ENCODE data around the gene DYNLL2. TPM values are rescaled to one million over a fixed set of nuclear protein-coding genes. Genes with fewer than 3 reads are reported as not detected.
"Not testable (repeated sequence)": the region's sequence is repeated elsewhere in the genome, so short reads cannot be mapped to it uniquely, and the experiment has no call there.

The DYNLL2 gene
- 28.3 TPM for total RNA-seq

DNA sequence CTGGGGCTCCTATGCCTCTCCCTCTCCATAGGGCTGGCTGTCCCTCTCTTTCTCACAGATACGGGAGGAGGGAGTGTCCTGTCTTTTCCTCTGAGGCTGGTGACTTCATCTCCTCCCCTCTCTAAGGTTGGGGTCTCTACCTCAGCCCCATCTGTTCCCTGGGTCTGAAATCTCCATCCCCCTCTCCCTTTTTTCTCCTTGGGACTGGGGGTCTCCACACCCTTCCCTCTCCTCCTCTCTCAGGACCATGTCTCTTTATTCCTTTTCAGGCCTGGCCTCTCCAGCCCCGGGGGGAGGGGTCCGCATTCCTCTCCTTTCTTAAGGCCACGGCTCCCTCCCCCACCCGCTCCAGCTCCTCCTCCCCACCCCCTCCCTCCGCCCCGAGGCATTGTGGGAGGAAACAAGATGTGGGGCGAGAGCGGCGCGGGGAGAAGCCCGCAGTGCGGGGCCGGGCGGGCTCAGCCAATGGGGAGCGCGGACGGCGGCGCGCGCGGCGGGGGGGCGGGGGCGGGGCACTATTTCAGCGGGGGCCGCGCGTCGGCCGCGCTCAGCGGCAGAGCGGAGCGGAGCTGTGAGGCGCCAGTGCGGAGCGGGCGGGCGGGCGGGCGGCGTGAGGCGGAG lies at the start of gene DYNLL2:
TSS of gene DYNLL2 (plus strand) at position 550 of the 621 bp plus-strand sequence. CDS start 3,672 bp downstream, outside the sequence.
- intact Hi-C loops (cut with DNase I), result loop anchor here (10.0 kb wide), 2 partner anchors 58 to 218 kb away; no protein-coding TSS in a partner anchor

DNA sequence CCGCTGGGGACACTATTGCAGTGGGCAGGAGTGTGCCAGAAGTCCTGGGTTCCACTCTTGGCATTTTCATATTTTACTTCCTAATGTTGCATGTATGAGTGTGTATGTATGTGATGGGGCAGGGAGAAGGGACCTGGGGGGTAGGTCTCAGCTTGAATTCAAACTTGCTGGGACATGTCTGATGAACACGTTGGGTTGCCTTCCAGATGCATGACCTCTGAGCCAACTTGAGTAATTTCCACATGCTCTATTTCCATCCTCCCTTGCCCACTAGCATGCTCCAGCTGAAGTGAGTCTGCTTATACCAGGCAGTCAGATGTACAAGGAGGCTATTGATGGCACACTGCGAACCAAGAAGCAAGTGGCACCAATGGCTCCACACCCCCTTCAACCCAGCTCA lies 43.2 kb upstream of the DYNLL2 start:
- intact Hi-C loops (cut with DNase I), result no loop called here
- ATAC-seq, result no peak
- DNase-seq (ENCODE audit: low spot score), result no peak

More for the DNA sequence above, at the start of gene DYNLL2:
- DNase-seq (ENCODE audit: low spot score) (peak; percentile 94), ATAC-seq (peak; percentile 98)

DNA sequence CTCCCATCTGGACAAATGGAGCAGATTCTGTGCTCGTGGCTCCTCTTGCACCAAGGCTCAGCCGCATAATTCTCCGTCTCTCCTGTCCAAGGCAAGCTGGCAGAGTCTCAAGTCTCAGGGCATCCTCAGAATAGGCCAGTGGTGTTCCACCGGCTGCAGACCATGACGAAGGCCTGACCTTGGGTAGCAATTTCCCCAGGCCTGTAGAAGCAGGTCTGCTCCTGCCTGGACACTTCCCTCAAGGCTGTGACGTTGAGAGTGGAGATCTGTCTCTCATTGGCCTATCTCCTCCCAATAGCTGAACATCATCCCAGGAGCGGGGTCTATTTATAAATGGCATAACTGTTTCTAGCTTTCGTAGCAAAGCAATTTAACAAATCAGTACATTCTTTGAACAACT lies 42.8 kb upstream of the DYNLL2 start:
- intact Hi-C loops (cut with DNase I), result no loop called here
- no peak for ATAC-seq

DNA sequence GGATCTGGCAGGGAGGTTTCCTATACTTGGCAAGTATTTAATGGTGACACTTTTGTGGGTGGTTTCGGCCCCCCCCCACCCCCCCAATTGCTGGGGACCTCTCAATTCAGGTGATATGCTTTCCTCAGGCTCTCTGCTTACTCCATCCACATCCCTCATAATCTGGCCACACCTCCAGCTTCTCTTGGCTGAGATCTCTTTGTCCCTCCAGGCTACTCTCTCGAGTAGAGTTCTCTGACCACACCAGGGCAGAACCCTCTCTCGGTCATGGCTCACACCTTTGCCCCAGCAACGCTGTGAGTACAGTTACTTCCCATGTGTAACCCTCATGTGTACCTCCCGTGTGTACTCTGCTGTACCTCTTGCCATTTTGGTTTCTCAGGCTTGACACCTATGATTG lies 42.1 kb upstream of the DYNLL2 start:
- intact Hi-C loops (cut with DNase I), result no loop called here
- ATAC-seq (no peak), DNase-seq (ENCODE audit: low spot score) (no peak)

More for the DNA sequence above, 42.8 kb upstream of the DYNLL2 start:
- DNase-seq (ENCODE audit: low spot score), result no peak

DNA sequence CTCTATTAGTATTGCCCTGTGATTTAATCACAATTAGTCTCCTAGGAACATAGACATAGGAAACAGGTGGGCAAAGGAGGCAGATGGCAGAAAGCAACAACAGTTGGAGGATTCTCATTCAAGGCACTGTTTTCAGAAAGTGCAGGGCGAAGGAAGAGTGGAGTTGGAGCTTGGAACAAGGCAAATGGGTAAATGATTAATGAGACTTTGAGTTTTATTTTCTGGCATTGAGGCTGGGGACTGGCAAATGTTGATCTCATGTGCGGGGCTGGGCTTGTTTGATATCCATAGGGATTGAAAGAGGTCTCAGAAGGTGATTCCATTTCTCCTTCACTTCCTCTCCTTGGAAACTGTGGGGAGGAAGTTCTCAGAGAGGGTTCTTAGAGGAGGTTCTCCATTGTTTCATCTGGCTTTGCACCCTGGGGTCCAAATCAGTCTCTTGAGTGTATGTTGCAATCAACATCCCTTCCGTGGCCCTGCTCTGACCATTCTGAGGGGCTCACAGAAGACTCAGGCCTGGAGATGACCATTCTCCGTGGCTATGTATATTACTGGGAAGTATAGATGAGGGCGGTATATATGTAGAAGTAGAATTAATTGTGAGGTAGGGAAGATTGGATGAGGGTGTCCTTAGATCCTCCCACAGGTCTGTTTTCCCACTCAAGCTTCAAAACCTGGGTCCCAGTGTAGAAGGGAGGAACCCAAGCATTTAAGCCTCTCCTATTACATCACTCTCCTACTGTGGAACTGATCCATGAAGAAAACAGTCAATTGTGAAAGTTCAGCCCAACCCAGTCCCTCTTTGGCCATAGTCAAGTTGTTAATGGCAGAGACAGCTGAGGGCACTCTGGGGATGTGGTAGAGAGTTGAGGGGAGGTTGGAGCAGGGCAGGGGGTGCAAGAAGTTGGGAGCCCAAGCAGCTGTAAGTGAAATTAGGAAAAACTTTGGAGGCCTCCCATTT lies 39.7 kb upstream of the DYNLL2 start:
- intact Hi-C loops (cut with DNase I), result no loop called here
- DNase-seq (ENCODE audit: low spot score), result no peak
- ATAC-seq, result no peak

DNA sequence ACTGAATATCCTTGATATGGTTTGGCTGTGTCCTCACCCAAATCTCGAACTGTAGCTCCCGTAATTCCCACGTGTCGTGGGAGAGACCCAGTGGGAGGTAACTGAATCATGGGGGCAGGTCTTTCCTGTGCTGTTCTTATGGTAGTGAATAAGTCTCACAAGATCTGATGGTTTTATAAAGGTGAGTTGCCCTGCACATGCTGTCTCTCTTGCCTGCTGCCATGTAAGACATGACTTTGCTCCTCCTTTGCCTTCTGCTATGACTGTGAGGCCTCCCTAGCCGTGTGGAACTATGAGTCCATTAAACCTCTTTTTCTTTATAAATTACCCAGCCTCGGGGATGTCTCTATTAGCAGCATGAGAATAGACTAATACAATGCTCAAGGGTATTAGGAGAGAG lies 39.0 kb upstream of the DYNLL2 start:
- DNase-seq (ENCODE audit: low spot score); intact Hi-C loops (cut with DNase I); ATAC-seq: not testable (repeated sequence)

DNA sequence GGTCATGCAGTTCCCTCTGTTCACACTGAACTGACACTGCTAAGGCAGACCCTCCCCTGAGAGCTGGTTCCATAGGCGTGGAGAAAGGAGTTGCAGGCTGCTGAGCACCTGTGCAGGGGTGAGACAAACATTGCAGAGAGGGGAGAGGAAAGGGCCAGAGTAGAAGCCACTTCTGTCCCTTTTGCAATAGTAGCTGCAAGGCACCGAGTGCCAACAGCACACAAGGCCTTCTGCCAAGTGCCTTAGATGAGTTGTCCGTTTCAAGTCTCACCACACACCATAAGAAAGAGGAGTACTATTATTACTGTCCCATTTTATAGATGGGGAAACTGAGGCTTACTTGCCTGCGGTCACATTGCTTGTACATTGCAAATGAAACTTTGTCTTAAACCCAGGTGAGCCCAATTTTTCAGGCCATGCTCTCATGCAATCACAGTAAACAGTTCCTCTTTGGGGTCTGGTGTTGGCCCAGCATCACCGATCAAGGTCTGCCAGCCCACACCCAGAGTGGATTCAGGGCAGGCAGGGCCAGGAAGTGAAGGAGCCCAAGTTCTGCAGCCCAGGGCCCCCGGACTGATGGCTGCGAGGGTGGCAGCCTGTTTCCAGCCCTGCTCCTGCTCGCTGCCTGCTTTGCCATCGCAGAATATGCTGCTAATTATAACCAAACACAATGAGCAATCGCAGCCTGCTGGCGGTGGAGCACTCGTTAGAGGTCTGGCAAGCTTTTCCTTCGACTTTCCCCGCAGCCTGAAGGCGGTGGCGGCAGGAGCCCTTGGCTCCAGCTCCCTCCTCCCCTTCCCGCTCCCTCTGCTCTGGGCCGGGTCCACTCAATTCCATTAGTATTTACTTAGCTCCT lies 36.8 kb upstream of the DYNLL2 start:
- no peak for DNase-seq (ENCODE audit: low spot score)
- ATAC-seq, result no peak
- intact Hi-C loops (cut with DNase I), result no loop called here

DNA sequence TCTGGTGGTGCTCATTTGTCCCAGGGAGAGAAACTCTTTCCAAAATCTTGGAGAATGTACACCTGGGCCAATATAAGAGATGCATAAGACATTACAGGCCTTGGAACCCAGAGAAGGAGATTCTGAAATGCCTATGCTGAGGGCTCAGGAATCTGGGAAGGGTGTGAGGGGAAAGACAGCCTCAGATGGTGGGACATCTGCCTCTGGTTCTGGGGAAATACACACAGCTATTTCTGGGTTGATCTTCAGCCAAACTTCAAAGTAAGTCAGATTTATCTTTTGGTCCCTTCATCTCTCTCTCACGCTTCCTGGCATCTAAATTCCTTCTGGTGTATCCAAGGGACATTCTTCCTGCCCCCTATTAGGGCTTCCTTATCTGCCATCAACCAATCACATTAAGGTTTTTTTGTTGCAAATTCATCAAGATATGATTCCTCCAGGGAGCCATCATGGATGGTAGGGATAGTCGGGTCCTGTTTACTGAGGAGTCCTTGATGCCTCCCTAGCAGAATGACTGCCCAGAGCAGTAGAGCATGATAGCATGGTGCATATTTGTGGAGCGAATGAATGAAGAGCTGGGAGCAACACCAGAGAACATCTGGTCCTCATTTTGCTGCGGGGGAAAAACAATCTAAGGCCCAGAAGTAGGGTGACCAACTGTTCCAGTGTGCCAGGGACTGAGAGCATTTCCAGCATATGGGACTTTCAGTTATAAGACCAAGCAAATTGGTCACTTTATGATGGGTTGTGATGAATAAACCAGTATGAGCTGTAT lies 35.7 kb upstream of the DYNLL2 start:
- intact Hi-C loops (cut with DNase I), result no loop called here
- DNase-seq (ENCODE audit: low spot score) (no peak), ATAC-seq (no peak)

DNA sequence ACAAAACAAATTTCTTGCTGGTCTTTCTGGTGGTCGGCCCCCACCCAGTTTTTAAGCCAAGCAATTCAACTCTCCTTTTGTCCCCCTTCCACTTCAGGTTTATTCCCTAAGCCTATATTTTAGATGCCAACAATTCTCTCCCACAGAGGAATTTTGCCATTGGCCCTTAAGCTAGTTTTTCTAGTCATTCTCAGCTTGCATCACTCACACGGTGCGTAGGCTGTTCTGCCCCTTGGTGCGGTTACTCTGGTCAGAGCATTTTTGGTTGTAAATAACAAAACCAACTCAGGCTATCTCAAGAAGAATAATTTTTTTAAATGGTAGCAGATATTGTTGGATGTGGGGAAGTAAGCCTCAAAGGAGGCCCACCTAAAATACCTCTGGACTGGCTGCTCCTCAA lies 33.7 kb upstream of the DYNLL2 start:
- ATAC-seq (no peak), DNase-seq (ENCODE audit: low spot score) (no peak)
- intact Hi-C loops (cut with DNase I), result no loop called here

DNA sequence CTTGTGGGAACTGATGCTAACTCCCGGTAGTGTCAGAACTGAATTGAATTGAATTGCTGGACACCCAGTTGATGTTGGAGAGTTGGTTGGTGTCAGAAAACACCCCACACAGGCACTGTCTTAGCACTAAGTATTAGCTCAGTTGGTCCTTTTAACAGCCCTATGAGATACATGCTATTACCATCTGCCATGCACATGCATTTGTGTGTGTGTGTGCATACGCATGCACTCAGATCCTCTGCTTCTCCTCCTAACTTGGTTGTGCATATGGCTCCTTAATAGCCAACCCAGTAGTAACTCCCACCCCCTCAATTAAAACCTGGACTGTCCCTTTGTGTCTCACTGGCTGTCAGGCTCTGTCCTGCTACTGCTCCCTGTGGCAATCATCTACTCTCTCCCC lies 32.3 kb upstream of the DYNLL2 start:
- intact Hi-C loops (cut with DNase I), result no loop called here
- no peak for ATAC-seq

DNA sequence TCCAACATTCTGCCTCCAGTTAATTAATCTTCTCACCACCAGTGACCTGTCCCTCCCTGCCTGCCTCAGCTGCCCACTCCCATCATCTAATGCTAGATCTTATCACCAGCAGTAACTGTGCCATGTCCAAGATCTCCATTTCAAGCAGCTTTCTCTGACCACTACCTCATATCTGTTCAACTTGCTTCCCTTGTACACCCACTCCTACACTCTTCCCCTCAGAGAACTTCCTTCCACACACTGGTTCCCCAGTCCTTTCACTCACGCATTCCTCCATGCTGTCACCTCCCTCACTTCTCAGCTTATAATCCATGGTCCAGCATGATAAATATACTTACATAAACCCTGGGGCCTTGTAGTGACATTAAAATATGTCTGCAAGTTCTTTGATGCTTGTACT lies 31.8 kb upstream of the DYNLL2 start:
- intact Hi-C loops (cut with DNase I), result no loop called here
- ATAC-seq, result no peak
- no peak for DNase-seq (ENCODE audit: low spot score)

More for the DNA sequence above, 32.3 kb upstream of the DYNLL2 start:
- DNase-seq (ENCODE audit: low spot score), result no peak

DNA sequence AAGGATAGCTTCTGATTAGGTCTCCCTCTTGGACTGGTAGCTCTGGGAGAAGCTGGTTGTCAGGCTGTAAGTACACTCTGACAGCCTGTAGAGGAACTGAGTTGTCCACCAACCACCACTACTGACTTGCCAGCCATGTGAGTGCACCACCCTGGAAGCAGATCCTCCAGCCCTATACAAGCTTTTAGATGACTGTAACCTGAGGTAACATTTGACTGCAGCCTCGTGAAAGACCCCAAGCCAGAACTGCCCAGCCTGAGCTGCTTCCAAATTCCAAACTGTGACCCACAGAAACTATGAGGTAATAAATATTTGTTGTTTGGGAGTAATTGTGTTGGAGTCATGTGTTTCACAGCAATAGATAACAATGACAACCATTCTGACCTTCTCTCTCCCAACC lies 30.8 kb upstream of the DYNLL2 start:
- DNase-seq (ENCODE audit: low spot score) (no peak), ATAC-seq (no peak)
- intact Hi-C loops (cut with DNase I), result no loop called here

DNA sequence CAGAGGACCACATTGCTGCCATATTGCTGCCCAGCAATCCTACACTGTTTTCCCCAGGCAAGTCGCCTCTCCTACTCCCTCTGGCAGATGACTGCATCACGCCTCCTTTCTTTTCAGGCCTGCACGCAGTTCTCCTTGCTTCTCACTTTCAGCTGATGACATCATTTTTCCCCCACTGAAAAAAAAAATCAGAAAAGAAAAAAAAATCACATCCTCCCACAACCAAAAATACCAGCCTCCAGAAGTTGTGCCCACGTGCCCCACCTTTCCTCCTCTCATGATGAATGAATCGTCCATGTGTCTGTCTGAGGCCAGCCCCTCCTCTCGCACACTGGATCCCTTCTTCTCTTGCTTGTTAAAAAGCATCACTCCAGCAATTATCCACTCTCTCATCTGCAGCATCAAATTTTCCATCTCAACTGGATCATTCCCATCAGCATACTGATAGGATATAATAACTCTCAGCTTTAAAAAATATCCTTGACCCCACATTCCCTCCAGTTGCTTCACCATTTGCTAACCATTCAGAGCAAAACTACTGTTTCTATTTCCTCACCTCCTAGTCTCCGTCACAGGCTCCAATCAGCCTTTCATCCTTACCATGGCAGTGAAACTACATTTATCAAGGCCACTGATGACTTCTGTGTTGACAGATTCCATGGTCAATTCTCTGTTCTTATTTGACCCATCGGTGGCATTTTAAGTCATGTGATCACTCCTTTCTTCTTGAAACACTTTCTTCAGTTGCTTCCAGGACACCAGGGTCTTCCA lies 30.1 kb upstream of the DYNLL2 start:
- intact Hi-C loops (cut with DNase I), result no loop called here
- no peak for DNase-seq (ENCODE audit: low spot score)
- no peak for ATAC-seq

DNA sequence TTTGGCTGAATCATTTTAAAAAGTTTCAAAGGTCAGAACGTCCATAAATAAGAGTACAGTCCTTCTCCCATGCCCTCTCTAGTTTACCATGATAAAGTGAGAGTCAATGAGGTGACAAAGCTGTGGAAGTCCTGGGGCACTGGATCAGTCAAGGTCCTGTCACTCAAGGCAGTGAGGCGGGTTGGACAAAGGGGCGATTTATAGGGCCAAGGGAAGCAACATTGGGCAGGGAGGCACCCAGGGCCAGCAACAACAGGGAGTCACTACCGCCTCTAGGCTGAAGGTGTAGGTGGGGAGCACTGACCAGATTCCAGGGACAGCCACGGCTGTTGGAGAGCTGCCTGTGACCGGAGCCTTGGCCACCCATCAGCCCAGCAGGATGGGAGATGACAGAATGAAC lies 28.6 kb upstream of the DYNLL2 start:
- intact Hi-C loops (cut with DNase I), result no loop called here
- no peak for ATAC-seq
- DNase-seq (ENCODE audit: low spot score), result no peak

DNA sequence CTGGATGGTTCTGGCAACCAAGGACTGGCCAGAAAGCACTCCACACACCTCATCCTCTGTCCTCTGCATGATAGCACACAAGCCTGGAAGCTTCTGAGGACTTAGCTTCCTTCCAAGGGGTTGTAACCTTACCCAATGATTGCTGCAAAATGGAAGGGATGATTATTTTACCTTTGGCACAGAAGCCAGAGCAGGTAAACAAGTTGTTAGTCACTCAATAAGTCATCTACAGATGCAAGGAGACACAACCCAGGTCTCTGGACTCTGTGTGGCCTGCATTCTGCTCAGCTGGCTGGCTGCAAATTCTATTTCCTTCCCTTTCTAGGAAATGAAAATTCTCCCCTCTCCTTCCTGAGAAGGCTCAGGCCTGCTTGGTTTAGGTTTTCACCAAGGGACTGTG lies 26.7 kb upstream of the DYNLL2 start:
- DNase-seq (ENCODE audit: low spot score), result no peak
- intact Hi-C loops (cut with DNase I), result no loop called here
- ATAC-seq, result no peak

DNA sequence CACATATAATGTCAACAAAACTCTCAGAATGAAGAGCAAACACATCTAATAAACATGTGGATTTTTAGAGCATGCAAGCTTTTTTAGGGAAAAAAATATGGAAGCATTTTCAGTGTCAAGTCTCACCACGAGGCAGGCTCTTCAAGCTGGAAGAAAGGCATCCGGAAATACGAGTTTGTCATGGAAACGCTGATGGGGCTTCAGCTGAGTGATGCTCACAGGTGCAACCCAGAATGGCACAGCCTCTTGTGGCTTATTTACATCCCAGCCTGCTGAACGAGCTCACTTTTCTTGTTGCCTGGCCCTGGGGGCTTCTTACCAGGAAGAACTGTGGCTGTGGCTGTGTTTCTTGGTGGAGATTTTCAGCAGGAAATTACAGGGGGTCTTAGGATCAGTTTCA lies 24.1 kb upstream of the DYNLL2 start:
- no peak for DNase-seq (ENCODE audit: low spot score)
- ATAC-seq, result no peak
- intact Hi-C loops (cut with DNase I), result no loop called here

DNA sequence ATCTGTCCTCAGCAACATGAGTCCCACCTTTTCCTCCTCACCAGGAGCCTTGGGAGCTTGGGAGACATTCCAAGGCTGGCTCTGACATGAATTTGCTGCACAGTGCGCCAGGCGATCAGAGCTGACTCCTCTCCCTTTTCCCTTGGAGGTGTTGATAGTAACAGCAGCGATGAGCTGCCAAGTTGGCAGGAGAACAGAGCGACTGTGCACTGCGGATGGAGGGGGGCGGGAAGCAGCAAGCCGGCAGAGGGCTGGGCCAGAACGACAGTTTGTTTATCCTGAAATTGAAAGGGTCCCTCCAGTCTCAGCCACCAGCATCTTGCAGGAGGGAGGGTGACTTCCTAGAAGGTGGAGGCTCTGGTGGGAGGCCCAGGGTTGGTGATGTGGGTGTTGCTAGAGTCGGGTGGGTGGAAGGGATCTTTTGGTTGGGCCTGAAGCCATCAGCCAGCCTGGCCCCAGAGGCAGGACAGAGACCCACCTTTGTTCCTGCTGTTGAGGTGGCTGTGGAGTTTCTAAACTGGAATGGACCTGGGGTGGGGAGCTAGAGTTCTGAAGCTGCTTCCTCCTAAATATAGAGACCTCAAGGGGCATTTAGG lies 22.5 kb upstream of the DYNLL2 start:
- no peak for DNase-seq (ENCODE audit: low spot score)
- intact Hi-C loops (cut with DNase I), result no loop called here
- no peak for ATAC-seq

DNA sequence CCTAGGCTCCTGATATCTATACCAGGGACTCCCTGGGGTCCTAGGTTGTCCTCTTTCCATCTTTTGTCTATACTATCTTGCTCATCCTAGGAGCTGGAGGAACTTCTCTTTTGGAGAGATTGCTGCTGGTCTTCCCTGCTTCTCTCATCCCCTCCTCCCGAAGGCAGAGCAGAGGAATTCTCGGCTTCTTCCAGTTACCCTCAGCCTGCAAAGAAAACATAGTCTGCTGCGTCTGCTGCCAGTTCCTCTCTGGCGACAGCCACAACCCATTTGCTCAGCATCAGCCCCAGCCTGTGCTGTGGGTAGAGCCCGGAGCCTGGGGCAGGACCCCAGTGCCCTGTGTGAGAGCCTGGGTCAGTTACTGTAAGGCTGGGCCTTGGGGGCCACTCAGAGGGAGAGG lies 21.5 kb upstream of the DYNLL2 start:
- intact Hi-C loops (cut with DNase I), result no loop called here
- DNase-seq (ENCODE audit: low spot score) (no peak), ATAC-seq (no peak)
